ENCODE data around the gene RNU6-1.

DNA sequence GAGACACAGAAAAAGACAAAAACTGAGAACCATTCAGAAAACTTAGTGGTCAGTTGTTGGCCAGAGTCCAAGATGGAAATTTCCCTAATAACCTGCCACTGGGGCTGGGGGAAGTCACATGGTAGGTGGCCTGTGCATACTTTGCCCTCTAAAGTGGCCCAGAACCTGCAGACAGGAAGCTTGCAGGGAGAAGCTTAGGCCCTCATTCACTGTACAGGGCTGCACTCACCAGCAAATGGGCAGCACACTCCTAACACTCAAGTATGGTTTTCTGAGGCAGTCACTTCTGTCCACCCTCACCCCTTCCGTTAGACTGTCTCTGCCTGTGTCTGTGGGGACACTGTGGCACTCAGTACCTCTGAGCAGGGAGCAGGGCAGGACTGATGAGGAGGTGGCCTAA is 14.5 kb upstream of the RNU6-1 start:
- TF ChIP-seq, protein P1, sequence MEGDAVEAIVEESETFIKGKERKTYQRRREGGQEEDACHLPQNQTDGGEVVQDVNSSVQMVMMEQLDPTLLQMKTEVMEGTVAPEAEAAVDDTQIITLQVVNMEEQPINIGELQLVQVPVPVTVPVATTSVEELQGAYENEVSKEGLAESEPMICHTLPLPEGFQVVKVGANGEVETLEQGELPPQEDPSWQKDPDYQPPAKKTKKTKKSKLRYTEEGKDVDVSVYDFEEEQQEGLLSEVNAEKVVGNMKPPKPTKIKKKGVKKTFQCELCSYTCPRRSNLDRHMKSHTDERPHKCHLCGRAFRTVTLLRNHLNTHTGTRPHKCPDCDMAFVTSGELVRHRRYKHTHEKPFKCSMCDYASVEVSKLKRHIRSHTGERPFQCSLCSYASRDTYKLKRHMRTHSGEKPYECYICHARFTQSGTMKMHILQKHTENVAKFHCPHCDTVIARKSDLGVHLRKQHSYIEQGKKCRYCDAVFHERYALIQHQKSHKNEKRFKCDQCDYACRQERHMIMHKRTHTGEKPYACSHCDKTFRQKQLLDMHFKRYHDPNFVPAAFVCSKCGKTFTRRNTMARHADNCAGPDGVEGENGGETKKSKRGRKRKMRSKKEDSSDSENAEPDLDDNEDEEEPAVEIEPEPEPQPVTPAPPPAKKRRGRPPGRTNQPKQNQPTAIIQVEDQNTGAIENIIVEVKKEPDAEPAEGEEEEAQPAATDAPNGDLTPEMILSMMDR (IDR thresholded peaks at IDR 0.05) = no peak
- no peak for TF ChIP-seq POLR2A (IDR thresholded peaks at IDR 0.05)
